Epithelial cell of proximal tubule (primary cell): Measurements from ENCODE around the gene PPEF2. TPM values are rescaled to one million over a fixed set of nuclear protein-coding genes. Genes with fewer than 3 reads are reported as not detected.
"Not testable (repeated sequence)": the region's sequence is repeated elsewhere in the genome, so short reads cannot be mapped to it uniquely, and the experiment has no call there.

Source experiments
- DNase-seq: peaks from one replicate; pipeline ENCODE4 v3.0.0-alpha.2; 2011; ENCODE audit warnings: low read depth
- H3K4me3 ChIP-seq: 2 replicates; pipeline ENCODE4 v1.5.1; 2011; ENCODE audit warnings: low read depth, mild to moderate bottlenecking, low read length
- total RNA-seq: library from RNA; depleted of rRNA; stranded (reverse); fragments of >200 nt; gene quantifications from 2 replicates; pipeline ENCODE4 v1.2.3, GENCODE V29; 2015
- TF ChIP-seq, protein P1 (sequence below): conservative IDR thresholded peaks from 2 replicates; pipeline ENCODE4 v1.5.1; 2012; ENCODE audit warnings: low read depth, mild to moderate bottlenecking, low read length

Gene PPEF2
- total RNA-seq, 1 donor from 2014 or later = not detected

GRCh38 chr4:75919920-75920319, 17.7 kb upstream of the PPEF2 start:
- H3K4me3 ChIP-seq = no peak overlapping the region
- DNase-seq = no peak
- TF ChIP-seq, protein P1, sequence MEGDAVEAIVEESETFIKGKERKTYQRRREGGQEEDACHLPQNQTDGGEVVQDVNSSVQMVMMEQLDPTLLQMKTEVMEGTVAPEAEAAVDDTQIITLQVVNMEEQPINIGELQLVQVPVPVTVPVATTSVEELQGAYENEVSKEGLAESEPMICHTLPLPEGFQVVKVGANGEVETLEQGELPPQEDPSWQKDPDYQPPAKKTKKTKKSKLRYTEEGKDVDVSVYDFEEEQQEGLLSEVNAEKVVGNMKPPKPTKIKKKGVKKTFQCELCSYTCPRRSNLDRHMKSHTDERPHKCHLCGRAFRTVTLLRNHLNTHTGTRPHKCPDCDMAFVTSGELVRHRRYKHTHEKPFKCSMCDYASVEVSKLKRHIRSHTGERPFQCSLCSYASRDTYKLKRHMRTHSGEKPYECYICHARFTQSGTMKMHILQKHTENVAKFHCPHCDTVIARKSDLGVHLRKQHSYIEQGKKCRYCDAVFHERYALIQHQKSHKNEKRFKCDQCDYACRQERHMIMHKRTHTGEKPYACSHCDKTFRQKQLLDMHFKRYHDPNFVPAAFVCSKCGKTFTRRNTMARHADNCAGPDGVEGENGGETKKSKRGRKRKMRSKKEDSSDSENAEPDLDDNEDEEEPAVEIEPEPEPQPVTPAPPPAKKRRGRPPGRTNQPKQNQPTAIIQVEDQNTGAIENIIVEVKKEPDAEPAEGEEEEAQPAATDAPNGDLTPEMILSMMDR = no peak

DNA sequence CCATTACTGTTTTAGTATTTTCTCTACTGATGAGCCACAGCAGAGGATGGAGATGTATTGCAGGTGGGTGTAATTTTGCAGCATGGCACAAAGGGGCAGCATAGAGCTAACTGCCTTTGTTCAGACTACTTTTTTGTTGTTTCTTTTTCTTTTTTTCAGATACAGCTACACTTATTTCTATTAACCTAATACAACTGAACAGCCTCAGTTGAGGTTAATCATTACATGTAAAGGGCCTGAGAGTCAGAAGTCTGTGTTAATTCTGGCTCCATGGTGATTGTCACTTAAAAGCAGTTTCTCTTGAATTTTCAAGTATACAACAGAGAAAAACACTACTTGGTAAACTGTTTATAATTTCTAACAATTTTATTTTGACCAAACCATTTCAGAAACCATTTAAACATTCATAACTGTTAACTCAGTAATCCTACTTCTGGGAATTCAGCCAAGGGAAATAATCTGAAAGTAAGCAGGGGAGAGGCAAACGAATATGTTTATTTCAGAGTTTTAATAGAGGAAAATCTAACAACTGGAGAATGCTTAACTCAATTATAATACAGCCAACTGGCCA, 13.9 kb upstream of the PPEF2 start:
- DNase-seq = peak; percentile 61
- TF ChIP-seq, protein P1 = peak; percentile 93
- no peak overlapping the region for H3K4me3 ChIP-seq

GRCh38 chr4:75912968-75913367, 10.7 kb upstream of the PPEF2 start:
- TF ChIP-seq, protein P1 = no peak
- no peak for DNase-seq
- H3K4me3 ChIP-seq = no peak overlapping the region

DNA sequence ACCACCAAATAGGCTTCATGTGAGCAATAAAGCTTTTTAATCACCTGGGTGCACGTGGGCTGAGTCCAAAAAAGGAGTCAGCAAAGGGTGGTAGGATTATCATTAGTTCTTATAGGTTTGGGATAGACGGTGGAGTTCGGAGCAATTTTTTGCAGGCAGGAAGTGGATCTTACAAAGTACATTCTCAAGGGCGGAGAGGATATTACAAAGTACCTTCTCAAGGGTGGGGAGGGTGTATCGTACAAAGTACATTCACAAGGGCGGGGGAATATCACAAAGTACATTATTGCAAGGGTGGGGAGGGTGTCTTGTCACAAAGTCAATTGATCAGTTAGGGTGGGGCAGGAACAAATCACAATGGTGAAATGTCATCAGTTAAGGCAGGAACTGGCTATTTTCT, 8.6 kb upstream of the PPEF2 start:
- DNase-seq, H3K4me3 ChIP-seq: not testable (repeated sequence)

GRCh38 chr4:75909405-75909804, 7.2 kb upstream of the PPEF2 start:
- H3K4me3 ChIP-seq = no peak overlapping the region
- DNase-seq = no peak
- TF ChIP-seq, protein P1 = no peak

- no peak overlapping the region for H3K4me3 ChIP-seq
- TF ChIP-seq, protein P1 = no peak
- no peak for DNase-seq
These were observed 6.3 kb upstream of the PPEF2 start for GRCh38 chr4:75908555-75908954.

- TF ChIP-seq, protein P1 = no peak
- H3K4me3 ChIP-seq = no peak overlapping the region
- DNase-seq = no peak
These were observed 5.7 kb upstream of the PPEF2 start for GRCh38 chr4:75907966-75908365.
